ENCODE measurements around the gene WDSUB1. TPM values are rescaled to one million over a fixed set of nuclear protein-coding genes. Genes with fewer than 3 reads are reported as not detected.

Gene WDSUB1
- total and polyA plus RNA-seq, 9 donors = 7.2 to 16.1 (median 11.0) TPM

- TF ChIP-seq POLR2A (IDR thresholded peaks at IDR 0.05) = no peak
- TF ChIP-seq EP300 (IDR thresholded peaks at IDR 0.05) = no peak
- TF ChIP-seq CTCF (IDR thresholded peaks at IDR 0.05) = no peak
Observed at GRCh38 chr2:159252905-159253304, 33.6 kb downstream of the WDSUB1 start.

GRCh38 chr2:159251296-159252173, 35.0 kb downstream of the WDSUB1 start:
- Histone ChIP-seq H3K36me3 (no peaks in the 10 kb centered on the region), H3K4me3 (no peak overlapping the region), H3K27me3 (no peaks in the 10 kb centered on the region), H3K27ac (no peak overlapping the region), H3K9me3 (no peaks in the 10 kb centered on the region), H3K4me1 (ENCODE audit: insufficient read depth) (peaks cover 1% of the 10 kb centered on the region)
- intact Hi-C loops (cut with DNase I) = no loop called here
- no peak for TF ChIP-seq EP300 (IDR thresholded peaks at IDR 0.05)
- no peak for TF ChIP-seq CTCF (IDR thresholded peaks at IDR 0.05)
- no peak for TF ChIP-seq POLR2A (IDR thresholded peaks at IDR 0.05)
- 89 to 90% (median 90%) methylated on average over 12 of the region's 12 CpGs for WGBS, 3 donors
- DNase-seq = no peak

More at GRCh38 chr2:159252905-159253304, 33.6 kb downstream of the WDSUB1 start:
- Histone ChIP-seq H3K27me3 (no peaks in the 10 kb centered on the region), H3K4me3 (no peak overlapping the region), H3K36me3 (no peaks in the 10 kb centered on the region), H3K4me1 (ENCODE audit: insufficient read depth) (peaks cover 1% of the 10 kb centered on the region), H3K27ac (no peak overlapping the region), H3K9me3 (no peaks in the 10 kb centered on the region)
- intact Hi-C loops (cut with DNase I) = no loop called here
- 95 to 97% (median 97%) methylated on average over 4 of the region's 4 CpGs for WGBS, 3 donors
- no peak for DNase-seq

GRCh38 chr2:159249990-159250715, 36.4 kb downstream of the WDSUB1 start:
- peak in 1 of 5 donors; percentile 31 for DNase-seq
- H3K4me1 ChIP-seq (ENCODE audit: insufficient read depth) = peaks cover 1% of the 10 kb centered on the region

More at GRCh38 chr2:159249990-159250715, 36.4 kb downstream of the WDSUB1 start:
- H3K36me3 ChIP-seq = no peaks in the 10 kb centered on the region
- TF ChIP-seq EP300 (IDR thresholded peaks at IDR 0.05) = no peak
- no peak for TF ChIP-seq CTCF (IDR thresholded peaks at IDR 0.05)
- TF ChIP-seq POLR2A (IDR thresholded peaks at IDR 0.05) = no peak
- 69 to 77% (median 75%) methylated on average over 7 of the region's 7 CpGs for WGBS, 3 donors
- intact Hi-C loops (cut with DNase I) = no loop called here
- no peaks in the 10 kb centered on the region for H3K27me3 ChIP-seq
- H3K4me3 ChIP-seq = no peak overlapping the region
- H3K9me3 ChIP-seq = no peaks in the 10 kb centered on the region
- H3K27ac ChIP-seq = no peak overlapping the region
